SK-N-SH (cell line): ENCODE data around the gene RBMS1. TPM values are rescaled to one million over a fixed set of nuclear protein-coding genes. Genes with fewer than 3 reads are reported as not detected.

ENCODE experiments used
- CTCF ChIA-PET: fragments of 300-600, 350-600 bp; formaldehyde crosslinking; extraction: SDS; loops from one replicate; lab custom pipeline; 2021; lab: Yijun Ruan, JAX
- POLR2A ChIA-PET: fragments of 350-600 bp; sonication (Branson Sonifier 250); formaldehyde crosslinking; extraction: SDS; loops from one replicate; lab custom pipeline; 2020; ENCODE audit warnings: antibody characterized with exemption, inconsistent platforms; lab: Yijun Ruan, JAX
- DNase-seq: peaks from one replicate; pipeline ENCODE4 v3.0.0; 2012
- H2AFZ ChIP-seq: fragments of 200-600 bp; sonication (generic); 2 replicates; pipeline ENCODE4 v1.8.1; 2016; ENCODE audit warnings: antibody characterized with exemption, mild to moderate bottlenecking, low read depth
- H3F3A ChIP-seq: fragments of 200-600 bp; sonication (generic); replicated peaks from 2 replicates; pipeline ENCODE3; 2016; ENCODE audit warnings: antibody characterized with exemption, mild to moderate bottlenecking; ENCODE audit not compliant: insufficient read depth
- H3K27ac ChIP-seq, 2 experiments: fragments of 200-500 bp in 1 of 2; fragments of 200-600 bp in 1 of 2; sonication (Bioruptor generic) in 1 of 2; sonication (generic), shearing (Covaris generic) in 1 of 2; 2 replicates each; pipeline versions ENCODE4 v1.5.1 to v1.6.1; 2014 to 2016; ENCODE audit warnings: low read depth in 2 of 2, inconsistent platforms in 1 of 2, low read length in 1 of 2, mild to moderate bottlenecking in 1 of 2, mixed read lengths in 1 of 2
- H3K27me3 ChIP-seq: fragments of 200-600 bp; sonication (generic), shearing (Covaris generic); 2 replicates; pipeline ENCODE4 v1.6.1; 2016; ENCODE audit warnings: mixed run types; ENCODE audit not compliant: insufficient read depth
- H3K36me3 ChIP-seq, 2 experiments: fragments of 200-500 bp in 1 of 2; fragments of 200-600 bp in 1 of 2; sonication (Bioruptor generic) in 1 of 2; sonication (generic) in 1 of 2; replicated peaks in 1 of 2; 2 replicates each; pipeline versions ENCODE3 to v1.5.1; 2014 to 2016; ENCODE audit warnings: low read length in 1 of 2, mild to moderate bottlenecking in 1 of 2; ENCODE audit not compliant: insufficient read depth in 2 of 2, control insufficient read depth in 1 of 2
- H3K4me1 ChIP-seq, 2 experiments: fragments of 200-500 bp in 1 of 2; fragments of 200-600 bp in 1 of 2; sonication (Bioruptor generic) in 1 of 2; sonication (generic), shearing (Covaris generic) in 1 of 2; 2 replicates each; pipeline versions ENCODE4 v1.5.1 to v1.6.1; 2014 to 2016; ENCODE audit warnings: low read depth in 1 of 2, low read length in 1 of 2, mixed run types in 1 of 2; ENCODE audit not compliant: insufficient read depth in 2 of 2, control insufficient read depth in 1 of 2
- H3K4me2 ChIP-seq: fragments of 200-600 bp; sonication (generic), shearing (Covaris generic); 2 replicates; pipeline ENCODE4 v1.6.1; 2017; ENCODE audit warnings: mixed run types
- H3K4me3 ChIP-seq, 2 experiments: fragments of 200-500 bp in 1 of 2; fragments of 200-600 bp in 1 of 2; sonication (Bioruptor generic) in 1 of 2; sonication (generic), shearing (Covaris generic) in 1 of 2; 2 replicates each; pipeline versions ENCODE4 v1.5.1 to v1.8.1; 2014 to 2016; ENCODE audit warnings: low read depth in 2 of 2, inconsistent platforms in 1 of 2, low read length in 1 of 2, mild to moderate bottlenecking in 1 of 2, mixed read lengths in 1 of 2, moderate library complexity in 1 of 2
- H3K79me2 ChIP-seq: fragments of 200-600 bp; sonication (generic); 2 replicates; pipeline ENCODE4 v1.8.1; 2017; ENCODE audit warnings: mild to moderate bottlenecking; ENCODE audit not compliant: insufficient read depth
- H3K9ac ChIP-seq: fragments of 200-600 bp; sonication (generic); 2 replicates; pipeline ENCODE4 v1.6.1; 2017; ENCODE audit warnings: mixed run types
- H3K9me2 ChIP-seq: fragments of 200-600 bp; sonication (generic); 2 replicates; pipeline ENCODE4 v1.6.1; 2017; ENCODE audit warnings: mixed run types
- H3K9me3 ChIP-seq: fragments of 200-600 bp; sonication (generic); 2 replicates; pipeline ENCODE4 v1.6.1; 2017; ENCODE audit warnings: mixed run types, mild to moderate bottlenecking, moderate library complexity
- H4K20me1 ChIP-seq: fragments of 200-600 bp; sonication (generic); 2 replicates; pipeline ENCODE4 v1.6.1; 2017; ENCODE audit warnings: mild to moderate bottlenecking, mixed run types; ENCODE audit not compliant: insufficient read depth
- CHD2 ChIP-seq: fragments of 150-350 bp; IDR thresholded peaks from 2 replicates; pipeline ENCODE4 v1.6.1; 2018; ENCODE audit warnings: low read length; ENCODE audit not compliant: partially characterized antibody
- ELF1 ChIP-seq: IDR thresholded peaks from 2 replicates; pipeline ENCODE4 v1.4.0; 2012
- EP300 ChIP-seq, 2 experiments: IDR thresholded peaks; 2 replicates each; pipeline versions ENCODE4 v1.4.0 to v1.6.1; 2012; ENCODE audit warnings: borderline replicate concordance in 1 of 2, low read depth in 1 of 2, low read length in 1 of 2
- FOSL2 ChIP-seq: IDR thresholded peaks from 2 replicates; pipeline ENCODE4 v1.4.0; 2012; ENCODE audit warnings: low read depth, mild to moderate bottlenecking, moderate library complexity, borderline replicate concordance
- FOXM1 ChIP-seq: IDR thresholded peaks from 2 replicates; pipeline ENCODE4 v1.4.0; 2012; ENCODE audit warnings: low read depth, mild to moderate bottlenecking
- GABPA ChIP-seq: IDR thresholded peaks from 2 replicates; pipeline ENCODE4 v1.4.0; 2012; ENCODE audit warnings: low read depth, mild to moderate bottlenecking
- GATA2 ChIP-seq: sonication (generic); formaldehyde crosslinking; IDR thresholded peaks from 2 replicates; pipeline ENCODE4 v1.5.0; 2020; ENCODE audit warnings: mild to moderate bottlenecking, missing genetic modification reagents
- IRF3 ChIP-seq: fragments of 150-350 bp; IDR thresholded peaks from 2 replicates; pipeline ENCODE4 v1.6.1; 2016; ENCODE audit warnings: mild to moderate bottlenecking, low read depth, low read length
- JUND ChIP-seq: IDR thresholded peaks from 2 replicates; pipeline ENCODE4 v1.4.0; 2012
- MAX ChIP-seq: IDR thresholded peaks from 2 replicates; pipeline ENCODE4 v1.4.0; 2012; ENCODE audit warnings: low read depth
- MEF2A ChIP-seq: IDR thresholded peaks from 2 replicates; pipeline ENCODE4 v1.4.0; 2012; ENCODE audit warnings: low read depth, borderline replicate concordance
- NRF1 ChIP-seq: IDR thresholded peaks from 2 replicates; pipeline ENCODE4 v1.6.1; 2012; ENCODE audit warnings: low read depth, mild to moderate bottlenecking, low read length
- POLR2AphosphoS5 ChIP-seq: IDR thresholded peaks from 2 replicates; pipeline ENCODE4 v1.6.1; 2012; ENCODE audit warnings: low read depth, low read length
- RAD21 ChIP-seq: IDR thresholded peaks from 2 replicates; pipeline ENCODE4 v1.6.1; 2012; ENCODE audit warnings: mild to moderate bottlenecking, low read length
- RCOR1 ChIP-seq: fragments of 150-350 bp; IDR thresholded peaks from 2 replicates; pipeline ENCODE4 v1.6.1; 2017; ENCODE audit warnings: antibody characterized with exemption, low read length
- REST ChIP-seq: IDR thresholded peaks from 2 replicates; pipeline ENCODE4 v1.6.1; 2012; ENCODE audit warnings: mild to moderate bottlenecking, low read depth, low read length, moderate library complexity
- TAF1 ChIP-seq: IDR thresholded peaks from 2 replicates; pipeline ENCODE4 v1.6.1; 2012; ENCODE audit warnings: low read depth, mild to moderate bottlenecking, low read length, moderate library complexity, borderline replicate concordance
- TCF12 ChIP-seq: IDR thresholded peaks from 2 replicates; pipeline ENCODE4 v1.4.0; 2012
- USF2 ChIP-seq: fragments of 150-350 bp; IDR thresholded peaks from 2 replicates; pipeline ENCODE4 v1.6.1; 2017; ENCODE audit warnings: antibody characterized with exemption, low read length, low read depth, borderline replicate concordance
- WGBS: methylation state at CpG from one replicate; pipeline ENCODE4 v1.1.6; 2017; ENCODE audit warnings: low lambda C conversion rate; 5-methylcytosine and 5-hydroxymethylcytosine counted together
- polyA plus RNA-seq, 3 experiments: library from polyadenylated mRNA; depleted of rRNA; stranded (reverse); fragments of >200 nt; gene quantifications; 2 replicates each; pipeline ENCODE4 v1.2.3, GENCODE V29; 2012

The RBMS1 gene
- polyA plus RNA-seq, 1 of the 3 experiments (the other 2 are of a cell fraction): 56.5 TPM

- Histone ChIP-seq H3K36me3 (no peaks in the 10 kb centered on the region), H3K9me2 (no peaks in the 10 kb centered on the region), H3K79me2 (no peaks in the 10 kb centered on the region), H3K4me2 (peak overlapping the region; percentile 15; the same call in 1 of the 2 replicates), H4K20me1 (no peaks in the 10 kb centered on the region), H3F3A (peaks cover 19% of the 10 kb centered on the region), H3K4me1 (peaks cover 19 to 24% of the 10 kb centered on the region in 2 experiments; a peak in 3 of 4 replicates), H3K27me3 (no peaks in the 10 kb centered on the region), H3K9me3 (no peaks in the 10 kb centered on the region), H3K4me3 (no peak overlapping the region), H3K27ac (peak overlapping the region; percentile 87 to 93), H2AFZ (0 out of 2 replicates have a peak overlapping the region, but pooled peaks have one; percentile 43), H3K9ac (no peak overlapping the region)
- TF ChIP-seq GABPA (no peak), RCOR1 (no peak)
- DNase-seq: no peak
- CTCF ChIA-PET: interaction anchor here (1.2 to 4.6 kb wide), 2 partner anchors 9 to 735 kb away, joined by 4 to 32 read pairs; no protein-coding TSS in a partner anchor
- POLR2A ChIA-PET: no interaction called here
- 43% methylated on average over 3 of the region's 3 CpGs for WGBS
Measured at GRCh38 chr2:160242893-160243564, 250.6 kb downstream of the RBMS1 start.

- Histone ChIP-seq H3K9me3 (no peaks in the 10 kb centered on the region), H3K4me1 (peaks cover 19 to 24% of the 10 kb centered on the region in 2 experiments; a peak in 3 of 4 replicates), H3K27ac (peak overlapping the region; percentile 87 to 93), H2AFZ (peak overlapping the region; percentile 44; the same call in 1 of the 2 replicates), H3K9ac (peak overlapping the region; percentile 31; the same call in 1 of the 2 replicates), H3F3A (peaks cover 19% of the 10 kb centered on the region), H3K27me3 (no peaks in the 10 kb centered on the region), H3K9me2 (no peaks in the 10 kb centered on the region), H3K36me3 (no peaks in the 10 kb centered on the region), H3K4me2 (peak overlapping the region; percentile 42), H4K20me1 (no peaks in the 10 kb centered on the region), H3K4me3 (no peak overlapping the region), H3K79me2 (no peaks in the 10 kb centered on the region)
- 33% methylated on average over 4 of the region's 4 CpGs for WGBS
- CTCF ChIA-PET: interaction anchor here (0.9 to 4.6 kb wide), 5 partner anchors 11 to 729 kb away, joined by 3 to 32 read pairs (median 4); no protein-coding TSS in a partner anchor
- POLR2A ChIA-PET: no interaction called here
- peak; percentile 45 for DNase-seq
- TF ChIP-seq GATA2 (CRISPR knock-in tag) (peak; percentile 17; the same call in 1 of the 2 replicates), CHD2 (no peak), GABPA (no peak), JUND (peak; percentile 96), FOSL2 (peak; percentile 94), RAD21 (no peak), REST (peak; percentile 61; the same call in 1 of the 2 replicates), FOXM1 (peak; percentile 68; the same call in 1 of the 2 replicates), RCOR1 (0 out of 2 replicates have a peak, but pooled peaks have one; percentile 38), ELF1 (no peak), NRF1 (no peak), MEF2A (peak; percentile 44; the same call in 1 of the 2 replicates), USF2 (no peak), MAX (peak; percentile 75), TCF12 (peak; percentile 97), EP300 (IDR thresholded peaks at IDR 0.05; ENCODE audit: borderline replicate concordance in 1 of 2, low read depth in 1 of 2, low read length in 1 of 2) (peak; percentile 63 to 96; a peak in 3 of 4 replicates), TAF1 (no peak), POLR2AphosphoS5 (peak; percentile 74; the same call in 1 of the 2 replicates), IRF3 (no peak)
Measured at GRCh38 chr2:160241251-160242137, 252.1 kb downstream of the RBMS1 start.
